COLO829 (cell line): ENCODE data around the gene BCAR3.
"Not testable (repeated sequence)": the region's sequence is repeated elsewhere in the genome, so short reads cannot be mapped to it uniquely, and the experiment has no call there.

Experiments
- DNase-seq: peaks from one replicate; pipeline ENCODE4 v3.0.0; 2012; ENCODE audit warnings: low spot score

The BCAR3 gene

DNA sequence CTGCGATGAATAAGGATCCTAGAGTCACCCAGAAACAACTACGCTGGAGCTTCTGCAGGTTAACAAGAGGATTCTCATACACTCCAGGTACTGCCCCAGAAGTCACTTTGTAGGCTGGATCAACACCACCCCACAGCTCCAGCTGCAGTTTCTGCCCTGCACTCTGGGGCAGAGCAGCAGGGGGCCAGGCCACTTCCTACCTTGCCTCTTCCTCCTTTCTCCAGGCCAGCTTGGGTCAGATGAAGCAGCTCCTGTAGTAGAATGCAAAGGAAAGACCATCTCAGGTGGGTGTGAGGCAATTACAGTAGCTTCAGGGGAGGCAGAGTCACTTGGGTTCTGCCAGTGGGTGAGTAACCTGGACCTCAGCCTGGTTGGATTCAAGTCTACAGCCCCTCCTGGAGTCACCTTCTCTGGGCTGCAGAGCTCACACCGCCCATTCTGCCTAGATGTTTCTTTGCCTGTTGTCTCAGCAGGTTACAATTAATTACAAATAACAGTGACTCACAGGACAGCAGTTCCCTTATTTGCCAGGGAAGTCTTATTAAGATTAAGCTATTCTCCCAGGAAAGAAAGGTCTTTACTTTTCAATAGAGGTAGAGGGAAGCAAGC is 24.4 kb upstream of the BCAR3 start:
- no peak for DNase-seq

- no peak for DNase-seq
Measured at GRCh38 chr1:93704052-93704451, 22.4 kb upstream of the BCAR3 start.

GRCh38 chr1:93703643-93704042 is 22.0 kb upstream of the BCAR3 start:
- DNase-seq = no peak

DNA sequence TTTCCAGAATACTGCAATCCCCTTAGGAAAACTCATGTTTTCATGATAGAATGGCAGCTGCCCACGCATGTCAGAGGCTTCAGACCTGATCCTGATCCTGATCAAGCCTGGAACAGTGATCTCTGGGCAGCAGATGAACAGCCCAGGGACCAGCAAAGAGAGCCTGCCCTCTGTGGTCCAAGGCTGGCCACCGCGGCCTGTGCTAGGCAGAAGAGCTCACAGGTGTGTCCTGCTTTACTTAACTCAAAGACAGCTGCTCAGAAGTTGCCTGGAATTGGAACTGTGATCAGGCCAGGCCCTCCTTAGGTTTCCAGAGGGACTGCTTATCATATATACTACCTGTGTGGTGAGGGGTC is 21.2 kb upstream of the BCAR3 start:
- DNase-seq = no peak

DNA sequence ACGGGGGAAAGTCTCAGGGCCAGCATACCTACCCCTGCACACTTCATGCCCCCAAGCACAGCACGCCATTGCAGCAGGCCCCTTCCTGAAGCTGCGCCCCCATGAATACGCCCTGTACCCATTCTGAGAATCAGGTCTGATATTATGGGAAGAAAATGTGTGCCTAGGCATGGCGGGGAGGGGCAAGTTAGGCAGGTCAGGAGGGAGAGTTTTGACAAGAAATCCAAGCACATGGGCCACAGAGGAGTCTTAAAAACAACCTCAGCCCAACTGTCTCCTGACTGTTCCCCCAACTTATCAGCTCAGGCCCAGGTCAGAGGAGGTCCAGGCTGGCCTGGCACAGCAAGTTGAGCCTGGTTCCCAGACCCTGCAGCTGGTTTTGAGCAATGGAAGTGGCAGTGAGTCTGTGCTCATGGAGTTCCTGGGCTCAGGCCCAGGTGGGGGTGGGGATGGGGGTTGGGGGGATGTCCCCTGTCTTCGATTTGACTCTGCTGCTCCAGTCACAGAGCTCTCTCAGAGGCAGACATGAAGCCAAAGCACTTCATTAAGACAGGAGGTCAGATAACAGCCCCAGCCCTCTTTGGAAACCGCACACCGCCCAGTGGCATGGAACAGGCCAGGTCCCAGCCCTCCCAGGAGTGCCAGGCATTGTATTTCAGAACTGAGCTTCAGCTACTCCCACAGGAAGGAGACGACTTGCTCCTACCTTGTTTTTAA is 20.6 kb upstream of the BCAR3 start:
- DNase-seq = no peak

- peak; percentile 62 for DNase-seq
Measured at GRCh38 chr1:93701629-93702028, 20.0 kb upstream of the BCAR3 start.

- no peak for DNase-seq
Measured at GRCh38 chr1:93700532-93701469, 19.2 kb upstream of the BCAR3 start.

DNA sequence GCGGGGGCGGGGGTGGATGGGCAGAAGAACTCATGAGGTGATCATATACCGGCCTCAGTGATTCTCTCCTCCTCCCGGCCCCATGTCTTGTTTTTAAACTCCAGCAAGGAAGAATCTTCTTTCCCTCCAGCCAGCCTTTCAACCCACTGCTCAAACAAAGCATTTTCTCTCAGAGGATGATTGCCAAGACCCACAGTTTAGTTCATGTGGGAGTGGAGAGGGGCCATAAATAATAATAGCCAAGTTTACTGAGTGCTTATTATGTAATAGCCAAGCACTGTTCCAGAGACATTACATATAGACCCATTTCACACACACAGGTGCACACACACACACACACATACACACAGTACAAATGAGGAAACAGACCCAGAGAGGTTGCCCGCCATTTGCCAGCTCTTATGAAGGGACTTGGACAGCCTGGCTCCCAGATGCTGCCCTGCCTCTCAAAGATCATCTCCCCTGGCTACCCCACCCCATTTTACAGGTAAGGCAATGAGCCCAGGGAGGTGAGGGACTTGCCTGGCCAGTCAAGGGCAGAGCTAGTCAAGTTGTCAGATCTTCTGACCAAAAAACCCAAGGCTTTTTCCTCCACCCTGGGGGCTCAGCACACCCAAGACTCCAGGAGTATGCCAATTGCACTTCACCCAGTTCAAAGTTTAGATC is 18.0 kb upstream of the BCAR3 start:
- DNase-seq = no peak

GRCh38 chr1:93699049-93699384 is 17.4 kb upstream of the BCAR3 start:
- DNase-seq = no peak

GRCh38 chr1:93698329-93699048 is 16.9 kb upstream of the BCAR3 start:
- no peak for DNase-seq

- DNase-seq = not testable (repeated sequence)
Measured at GRCh38 chr1:93697566-93697965, 15.9 kb upstream of the BCAR3 start.

GRCh38 chr1:93695411-93696005 is 13.9 kb upstream of the BCAR3 start:
- no peak for DNase-seq

- DNase-seq = no peak
Measured at GRCh38 chr1:93694819-93695218, 13.2 kb upstream of the BCAR3 start.

DNA sequence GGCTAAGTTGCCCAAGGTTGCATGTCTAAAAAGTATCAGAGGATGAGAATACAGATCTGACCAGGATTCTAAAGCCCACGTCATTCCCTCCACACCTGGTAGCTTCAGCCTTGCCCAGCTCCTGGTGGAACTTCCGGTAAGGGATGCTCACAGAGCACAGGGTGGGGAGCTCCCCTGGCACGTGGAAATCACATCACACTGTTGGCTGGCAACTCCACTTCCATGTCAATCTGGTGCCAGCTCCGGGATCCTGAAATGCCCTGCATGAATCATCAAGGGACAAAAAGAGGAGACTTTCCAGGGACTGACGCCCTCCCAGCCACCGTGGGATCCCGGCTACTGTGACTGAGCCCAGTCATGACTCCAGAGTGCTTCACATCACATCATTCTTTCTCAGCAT is 12.4 kb upstream of the BCAR3 start:
- no peak for DNase-seq

GRCh38 chr1:93692983-93693591 is 11.4 kb upstream of the BCAR3 start:
- peak; percentile 10 for DNase-seq

DNA sequence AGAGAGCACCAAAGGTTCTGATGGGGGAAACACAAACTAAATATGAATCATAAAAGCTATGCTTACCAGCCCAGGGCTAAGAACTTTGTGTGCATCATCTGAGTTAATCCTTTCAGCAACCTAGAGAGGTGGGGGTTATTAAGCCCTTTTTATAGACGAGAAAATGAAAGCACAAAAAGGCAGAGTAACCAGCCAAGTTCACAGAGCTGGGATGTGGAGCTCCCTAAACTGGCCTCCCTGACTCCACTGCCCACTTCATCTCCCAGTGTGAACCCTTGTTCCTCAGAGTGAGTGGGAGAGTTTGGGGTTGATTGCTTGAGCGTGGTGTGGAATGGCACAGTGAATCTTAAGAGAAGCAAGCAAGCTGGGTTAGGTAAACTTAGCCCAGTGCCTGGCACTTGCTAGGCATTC is 10.8 kb upstream of the BCAR3 start:
- DNase-seq = no peak

DNA sequence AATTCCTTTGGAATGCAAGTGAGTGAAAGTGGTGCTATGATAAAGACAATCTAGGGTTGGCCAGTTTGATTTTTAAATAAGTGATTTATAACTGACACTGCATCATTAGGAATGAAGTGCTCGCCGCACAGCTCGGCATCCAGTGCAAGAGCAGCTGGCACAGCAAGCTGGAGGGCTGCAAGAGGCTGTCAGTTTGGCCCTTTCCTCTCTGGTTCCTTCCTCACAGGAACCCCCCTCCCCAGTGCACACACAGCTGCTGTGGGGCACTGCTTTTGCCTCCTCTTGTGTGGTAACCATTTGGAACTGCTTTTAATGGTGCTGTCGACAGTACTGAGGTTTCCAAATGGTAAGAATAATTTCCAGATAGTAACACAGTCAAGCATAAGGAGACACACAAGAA is 10.4 kb upstream of the BCAR3 start:
- DNase-seq = no peak

DNA sequence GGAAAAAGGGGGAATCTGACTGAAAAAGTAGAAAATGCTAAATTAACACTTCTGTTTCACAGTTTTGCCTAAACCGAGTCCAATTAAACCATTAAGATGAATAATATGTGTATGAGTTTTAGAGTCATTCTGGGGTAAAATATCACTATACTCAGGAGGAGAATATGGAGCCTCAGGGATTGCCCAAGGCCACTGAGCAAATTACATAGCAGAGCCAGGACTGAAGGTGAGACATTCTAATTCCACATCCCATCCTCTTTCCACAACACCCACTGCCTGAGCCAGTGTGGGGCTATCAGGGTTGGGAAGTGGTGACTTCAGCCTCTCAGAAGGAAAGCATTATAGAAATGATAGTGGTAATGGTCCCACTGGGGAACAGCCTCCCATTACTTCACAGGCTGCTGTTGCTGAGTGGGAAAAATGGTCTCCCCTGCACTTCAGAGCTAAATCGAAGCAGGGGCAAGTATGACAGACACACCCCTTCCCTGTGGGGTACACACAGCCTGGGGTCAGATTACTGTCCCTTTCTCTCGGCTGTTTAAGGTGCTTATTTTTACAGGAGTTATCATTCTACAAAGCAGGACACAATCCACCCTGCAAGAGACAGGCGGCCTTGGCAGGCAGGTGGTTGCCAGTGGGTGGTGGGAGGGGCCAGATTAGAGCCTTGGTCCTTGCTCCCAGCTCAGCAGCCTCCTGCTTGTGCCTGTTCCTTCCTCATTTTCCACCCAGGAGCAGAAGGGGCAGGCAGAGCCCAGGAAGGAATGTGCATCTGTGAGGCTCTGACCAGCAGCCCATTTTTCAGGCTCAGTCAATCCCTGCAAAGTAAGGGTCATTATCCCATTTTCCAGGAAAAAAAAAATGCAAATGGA is 9.5 kb upstream of the BCAR3 start:
- no peak for DNase-seq

DNA sequence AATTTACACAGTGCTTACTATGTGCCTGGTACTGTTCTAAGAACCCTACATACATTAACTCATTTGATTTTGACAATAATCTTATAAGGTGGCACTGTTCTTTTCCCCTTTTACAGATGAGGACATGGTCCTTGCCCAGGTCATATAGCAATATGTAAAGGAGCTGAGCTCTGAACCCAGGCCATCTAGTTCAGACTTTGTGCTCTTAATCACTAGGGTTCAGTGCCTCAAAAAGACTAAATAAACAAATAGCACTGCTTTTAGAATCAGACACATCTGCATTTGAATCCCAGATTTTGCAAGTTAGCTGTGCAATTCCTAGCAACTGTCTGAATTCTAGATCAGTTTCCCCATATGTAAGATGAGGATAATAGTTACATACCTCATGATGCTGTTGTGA is 8.7 kb upstream of the BCAR3 start:
- DNase-seq = no peak
